HTERT RPE-1 (cell line): ENCODE data around the gene GRIN3B.

ENCODE experiments used
- in situ Hi-C: fragments of 300-500 bp; cut with MboI; formaldehyde crosslinking; loops from 4 replicates; pipeline ENCODE4 v1.14.3; 2020; ENCODE audit warnings: low sequenced_read_pairs

Gene GRIN3B

DNA sequence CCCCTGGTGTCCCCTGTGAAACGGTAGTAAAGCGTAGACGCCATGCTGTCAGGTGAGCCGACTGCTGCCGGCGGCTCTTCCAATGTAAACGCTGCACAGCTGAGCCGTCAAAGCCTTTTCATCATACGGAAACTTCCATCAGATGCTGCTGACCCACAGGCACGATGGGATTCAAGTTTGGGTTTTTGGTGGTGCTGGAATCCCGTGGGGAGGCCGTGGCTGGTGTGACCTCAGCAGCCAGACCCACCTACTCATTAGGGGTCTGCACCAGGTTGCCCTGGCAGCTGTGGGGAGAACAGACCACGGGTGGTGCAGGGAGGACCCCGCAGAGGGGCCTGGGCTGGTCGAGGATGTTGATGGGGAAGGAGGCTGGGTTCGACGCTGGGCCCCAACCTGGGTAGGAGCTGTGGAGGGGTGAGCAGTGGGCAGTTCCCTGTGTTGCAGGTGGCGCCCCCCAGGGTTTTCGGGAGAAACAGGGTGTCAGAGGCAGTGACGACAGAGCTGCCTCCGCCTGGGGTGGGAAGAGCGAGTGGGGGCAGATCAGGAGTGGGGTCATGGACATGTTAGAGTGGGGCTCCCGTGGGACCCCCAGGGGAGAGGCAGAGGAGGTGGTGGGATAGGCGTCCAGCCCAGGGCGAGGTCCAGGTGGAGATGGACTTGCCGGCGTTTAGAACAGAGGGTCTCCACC, 6.6 kb downstream of the GRIN3B start:
- in situ Hi-C loops, result no loop called here

DNA sequence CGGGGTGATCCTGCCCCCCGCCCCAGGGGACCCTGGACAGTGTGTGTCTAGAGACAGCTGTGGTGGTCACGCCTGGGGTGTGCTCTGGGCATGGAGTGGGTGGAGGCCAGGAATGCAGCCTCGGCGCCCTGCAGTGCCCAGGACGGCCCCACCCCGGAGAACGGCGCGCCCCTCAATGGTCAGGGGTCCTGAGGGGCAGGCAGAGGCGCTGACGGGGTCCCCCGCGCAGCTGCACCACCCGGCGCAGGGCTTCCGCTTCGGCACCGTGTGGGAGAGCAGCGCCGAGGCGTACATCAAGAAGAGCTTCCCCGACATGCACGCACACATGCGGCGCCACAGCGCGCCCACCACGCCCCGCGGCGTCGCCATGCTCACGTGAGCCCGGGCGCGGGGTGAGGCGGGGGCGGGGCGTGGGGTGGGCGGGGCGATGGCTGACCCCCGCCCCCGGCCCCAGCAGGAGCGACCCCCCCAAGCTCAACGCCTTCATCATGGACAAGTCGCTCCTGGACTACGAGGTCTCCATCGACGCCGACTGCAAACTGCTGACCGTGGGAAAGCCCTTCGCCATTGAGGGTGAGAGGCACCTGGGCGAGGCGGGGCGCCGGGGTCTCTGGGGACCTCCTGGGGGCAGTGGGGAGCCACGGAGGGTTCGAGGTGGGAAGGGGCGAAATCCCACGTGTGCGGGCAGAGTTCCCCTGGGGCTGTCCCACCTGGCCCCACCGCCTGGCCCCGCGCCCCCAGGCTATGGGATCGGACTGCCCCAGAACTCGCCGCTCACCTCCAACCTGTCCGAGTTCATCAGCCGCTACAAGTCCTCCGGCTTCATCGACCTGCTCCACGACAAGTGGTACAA, 7.4 kb downstream of the GRIN3B start:
- in situ Hi-C loops, result no loop called here

DNA sequence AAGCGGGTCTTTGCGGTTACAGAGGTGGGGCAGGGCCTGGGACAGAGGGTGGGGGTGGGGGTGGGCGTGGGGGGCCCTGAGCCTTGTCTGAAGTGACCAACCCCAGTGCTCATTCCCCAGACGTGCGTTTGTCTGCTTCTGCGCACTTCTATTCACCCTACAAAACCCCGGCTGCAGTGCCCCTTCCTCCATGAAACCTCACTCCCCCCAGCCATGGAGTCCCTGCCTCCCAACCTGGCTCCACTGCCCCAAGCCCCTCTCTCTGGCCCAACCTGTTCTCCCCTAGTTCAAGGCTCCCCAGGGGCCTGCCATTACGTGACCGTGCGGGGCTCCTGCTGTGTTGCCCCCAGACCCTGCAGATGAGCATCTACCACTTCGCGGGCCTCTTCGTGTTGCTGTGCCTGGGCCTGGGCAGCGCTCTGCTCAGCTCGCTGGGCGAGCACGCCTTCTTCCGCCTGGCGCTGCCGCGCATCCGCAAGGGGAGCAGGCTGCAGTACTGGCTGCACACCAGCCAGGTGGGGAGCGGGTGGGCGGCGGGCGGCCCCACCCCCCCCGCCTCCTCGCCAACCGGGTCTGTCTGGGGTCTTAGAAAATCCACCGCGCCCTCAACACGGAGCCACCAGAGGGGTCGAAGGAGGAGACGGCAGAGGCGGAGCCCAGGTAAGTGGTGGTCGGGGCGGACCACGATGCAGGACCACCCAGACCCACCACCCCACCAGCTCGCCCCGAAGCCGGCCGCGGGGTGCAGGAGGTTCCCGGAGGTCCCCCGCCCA, 8.2 kb downstream of the GRIN3B start:
- in situ Hi-C loops, result no loop called here

DNA sequence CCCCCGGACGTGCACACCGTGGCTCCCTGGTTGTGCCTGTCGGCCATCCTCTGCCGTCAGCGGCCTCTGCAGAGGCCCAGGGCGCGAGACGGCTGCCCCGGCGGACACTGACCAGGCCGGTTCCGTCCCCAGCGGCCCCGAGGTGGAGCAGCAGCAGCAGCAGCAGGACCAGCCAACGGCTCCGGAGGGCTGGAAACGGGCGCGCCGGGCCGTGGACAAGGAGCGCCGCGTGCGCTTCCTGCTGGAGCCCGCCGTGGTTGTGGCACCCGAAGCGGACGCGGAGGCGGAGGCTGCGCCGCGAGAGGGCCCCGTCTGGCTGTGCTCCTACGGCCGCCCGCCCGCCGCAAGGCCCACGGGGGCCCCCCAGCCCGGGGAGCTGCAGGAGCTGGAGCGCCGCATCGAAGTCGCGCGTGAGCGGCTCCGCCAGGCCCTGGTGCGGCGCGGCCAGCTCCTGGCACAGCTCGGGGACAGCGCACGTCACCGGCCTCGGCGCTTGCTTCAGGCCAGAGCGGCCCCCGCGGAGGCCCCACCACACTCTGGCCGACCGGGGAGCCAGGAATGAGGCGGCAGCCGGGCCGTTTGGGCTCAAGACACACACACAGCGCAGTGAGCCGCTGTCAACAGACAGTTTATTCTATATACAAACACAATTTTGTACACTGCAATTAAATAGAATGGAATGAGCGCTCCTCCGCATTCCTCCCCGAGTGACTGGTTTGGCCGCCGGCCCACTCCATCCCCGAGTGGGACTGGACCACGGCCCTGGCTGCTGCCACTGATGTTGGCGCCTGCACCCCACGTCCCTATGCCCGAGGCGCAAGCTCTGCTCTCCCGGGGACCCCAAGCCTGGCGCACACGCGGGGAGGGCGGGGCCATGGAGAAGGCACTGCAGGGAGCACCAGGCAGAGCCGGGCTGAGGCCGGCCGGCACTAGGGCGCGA, 9.1 kb downstream of the GRIN3B start:
- in situ Hi-C loops, result no loop called here

DNA sequence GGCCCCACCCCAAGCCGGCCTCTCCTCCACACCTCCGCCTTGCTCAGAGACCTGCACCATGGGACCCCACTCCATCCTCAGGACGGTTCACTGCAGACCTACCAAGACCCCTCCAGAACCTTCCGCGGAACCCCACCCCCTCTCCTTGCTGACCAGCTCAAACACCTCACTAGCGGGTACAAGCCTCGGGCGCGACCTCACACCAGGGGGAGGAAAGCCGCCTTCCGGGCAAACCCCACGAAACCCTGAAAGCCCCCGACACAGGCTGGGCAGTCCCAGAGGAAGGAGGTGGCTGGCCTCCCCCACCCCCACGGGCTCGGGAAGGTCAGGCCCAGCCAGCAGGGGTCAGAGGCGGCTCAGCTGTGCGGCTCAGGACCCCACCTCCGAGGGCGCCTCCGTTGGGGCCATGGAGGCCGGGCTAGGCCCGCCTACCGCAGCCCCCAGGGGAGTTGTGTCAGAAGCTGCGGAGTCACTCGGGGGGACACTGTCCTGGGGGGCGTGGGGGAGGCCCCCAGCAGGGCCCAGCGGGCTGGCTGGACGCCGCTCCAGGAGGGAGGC, 9.8 kb downstream of the GRIN3B start:
- in situ Hi-C loops, result no loop called here

DNA sequence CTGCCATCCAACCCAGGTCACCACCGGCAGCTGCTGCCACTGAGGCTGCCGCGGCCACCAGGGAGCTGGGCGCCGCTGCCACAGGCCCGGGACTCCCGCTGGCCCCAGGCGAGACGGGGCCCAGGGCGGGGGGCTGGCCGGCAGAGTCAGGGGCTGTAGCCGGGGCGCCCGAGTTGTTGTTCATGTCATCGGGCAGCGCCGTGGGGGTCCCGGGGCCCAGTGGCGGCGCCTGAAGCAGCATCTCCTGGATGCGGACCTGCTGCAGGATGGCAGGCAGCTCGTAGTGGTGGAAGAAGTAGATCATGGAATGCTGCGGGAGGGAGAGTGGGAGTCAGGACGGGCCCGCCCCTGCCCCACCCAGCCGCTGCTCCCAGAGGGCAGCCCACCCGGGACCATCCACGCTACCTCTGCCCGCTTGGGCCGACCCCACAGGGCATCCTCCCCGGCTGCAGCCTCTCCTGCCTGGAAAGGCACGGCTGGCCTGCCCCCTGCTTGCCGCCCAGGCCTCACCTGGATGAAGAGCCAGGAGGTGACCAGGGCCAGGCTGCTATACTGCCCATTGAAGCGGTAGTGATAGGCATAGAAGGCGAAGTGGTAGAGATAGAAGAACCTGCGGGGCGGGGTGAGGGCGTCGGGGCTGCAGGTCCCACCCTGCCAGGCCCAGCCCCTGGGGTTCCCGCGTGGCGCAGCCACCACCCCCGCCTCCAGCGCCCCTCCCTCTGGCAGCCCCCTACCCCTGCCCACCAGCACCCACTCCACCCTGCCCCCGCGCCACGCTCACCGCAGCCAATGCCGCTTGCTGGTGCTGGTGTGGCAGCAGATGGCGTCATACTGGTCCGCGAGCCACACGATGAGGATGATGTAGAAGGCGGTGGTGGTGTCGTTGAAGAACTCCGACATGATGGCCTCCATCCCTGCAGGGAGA, 10.6 kb downstream of the GRIN3B start:
- in situ Hi-C loops, result no loop called here

DNA sequence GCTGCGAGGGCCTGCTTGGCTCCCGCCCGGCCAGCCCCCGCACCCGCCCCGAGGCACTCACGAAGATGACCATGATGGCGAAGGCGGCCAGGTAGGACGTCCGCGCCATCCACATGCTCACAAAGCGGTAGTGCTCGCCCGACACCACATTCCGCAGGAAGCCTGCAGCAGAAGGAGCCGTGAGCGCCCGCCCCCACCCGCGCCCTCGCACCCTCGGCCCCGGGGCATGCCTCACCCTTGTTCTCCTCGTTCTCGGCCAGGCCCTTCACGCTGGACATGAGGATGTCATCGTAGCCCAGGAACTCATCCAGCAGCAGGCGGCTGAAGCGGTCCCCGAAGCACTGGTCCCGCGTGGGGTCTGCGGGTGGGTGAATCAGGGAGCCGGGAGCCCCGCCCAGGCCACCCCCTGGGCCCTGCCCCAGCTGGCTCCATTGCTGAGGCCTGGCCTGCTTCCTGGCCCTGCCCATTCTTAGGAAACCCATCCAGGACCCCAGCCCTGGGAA, 11.7 kb downstream of the GRIN3B start:
- in situ Hi-C loops, result no loop called here

DNA sequence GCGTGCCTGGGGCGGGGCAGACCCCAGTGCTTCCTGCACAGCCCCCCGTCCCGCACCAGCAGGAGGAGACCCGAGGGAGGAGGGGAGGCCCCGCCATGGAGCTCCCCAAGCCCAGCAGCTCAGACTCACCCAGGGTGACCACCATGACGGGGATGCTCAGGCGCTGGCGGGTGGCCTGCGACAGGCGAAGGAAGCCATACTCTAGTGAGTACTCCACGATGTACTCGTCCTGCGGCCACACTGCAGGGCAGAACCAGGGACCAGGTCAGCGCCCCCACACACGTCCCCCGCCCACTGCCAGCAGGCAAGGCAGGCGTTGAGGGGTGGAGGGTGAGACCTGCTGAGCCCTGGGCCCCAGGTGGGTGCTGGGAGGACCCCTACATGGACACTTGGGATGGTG, 12.1 kb downstream of the GRIN3B start:
- in situ Hi-C loops, result no loop called here

DNA sequence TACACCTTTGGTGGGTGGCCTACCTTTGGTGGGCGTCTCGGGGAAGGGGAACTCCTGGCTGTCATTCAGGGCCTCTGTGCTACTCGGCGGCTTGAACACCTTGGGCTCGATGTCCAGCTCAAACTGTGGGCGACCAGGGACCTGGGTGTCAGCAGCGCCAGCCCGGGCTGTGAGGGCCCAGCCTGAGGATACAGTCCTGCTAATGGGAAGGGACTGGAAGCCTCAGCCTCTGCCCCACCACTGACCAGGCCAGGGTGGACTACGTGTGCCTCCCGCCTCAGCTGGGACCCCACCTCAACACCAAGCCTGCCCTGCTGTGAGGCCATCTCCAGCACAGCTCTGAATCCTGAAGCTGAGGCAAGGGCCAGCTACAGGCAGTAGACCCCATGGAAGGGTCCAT, 13.0 kb downstream of the GRIN3B start:
- in situ Hi-C loops, result no loop called here

DNA sequence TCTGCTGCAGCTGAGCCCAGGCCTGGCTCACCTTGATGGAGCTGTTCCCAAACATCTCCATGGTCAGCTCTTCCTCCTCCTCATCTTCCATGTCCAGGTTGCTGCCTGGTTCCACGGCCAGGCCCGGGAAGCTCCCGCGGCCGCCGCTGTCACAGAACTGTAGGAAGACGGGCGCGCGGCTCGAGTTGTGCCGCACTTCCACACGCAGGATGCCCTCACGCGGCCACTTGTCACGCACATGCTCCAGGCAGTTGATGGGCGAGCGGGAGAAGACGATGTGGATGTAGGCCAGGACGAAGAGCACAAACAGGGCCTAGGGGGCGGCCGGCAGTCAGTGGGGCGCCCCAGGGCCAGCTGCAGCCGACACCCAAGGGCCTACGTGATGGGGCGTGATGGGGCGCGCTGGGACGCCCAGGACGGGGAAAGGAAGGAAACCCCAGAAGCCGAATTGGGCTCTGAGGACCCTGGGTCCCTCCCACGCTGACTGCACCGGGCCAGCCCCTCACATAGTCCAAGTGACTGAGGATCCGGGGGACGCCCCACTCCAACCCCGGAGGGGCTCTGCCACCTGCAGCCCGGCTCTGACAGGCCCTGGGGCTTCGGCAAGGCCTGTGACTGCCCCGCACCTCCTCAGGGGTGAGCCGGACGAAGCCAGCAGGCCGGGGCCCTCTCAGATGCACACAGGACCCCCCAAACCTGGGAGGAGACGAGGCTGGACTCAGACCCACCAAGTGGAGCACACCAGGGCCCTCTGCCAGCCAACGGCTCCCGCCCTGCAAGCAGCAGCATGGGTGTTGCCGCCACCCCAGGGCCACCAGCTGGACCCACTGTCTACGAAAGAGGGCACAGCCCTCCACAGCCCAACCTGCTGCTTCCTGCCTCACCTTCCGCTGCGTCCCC, 14.2 kb downstream of the GRIN3B start:
- in situ Hi-C loops, result no loop called here

DNA sequence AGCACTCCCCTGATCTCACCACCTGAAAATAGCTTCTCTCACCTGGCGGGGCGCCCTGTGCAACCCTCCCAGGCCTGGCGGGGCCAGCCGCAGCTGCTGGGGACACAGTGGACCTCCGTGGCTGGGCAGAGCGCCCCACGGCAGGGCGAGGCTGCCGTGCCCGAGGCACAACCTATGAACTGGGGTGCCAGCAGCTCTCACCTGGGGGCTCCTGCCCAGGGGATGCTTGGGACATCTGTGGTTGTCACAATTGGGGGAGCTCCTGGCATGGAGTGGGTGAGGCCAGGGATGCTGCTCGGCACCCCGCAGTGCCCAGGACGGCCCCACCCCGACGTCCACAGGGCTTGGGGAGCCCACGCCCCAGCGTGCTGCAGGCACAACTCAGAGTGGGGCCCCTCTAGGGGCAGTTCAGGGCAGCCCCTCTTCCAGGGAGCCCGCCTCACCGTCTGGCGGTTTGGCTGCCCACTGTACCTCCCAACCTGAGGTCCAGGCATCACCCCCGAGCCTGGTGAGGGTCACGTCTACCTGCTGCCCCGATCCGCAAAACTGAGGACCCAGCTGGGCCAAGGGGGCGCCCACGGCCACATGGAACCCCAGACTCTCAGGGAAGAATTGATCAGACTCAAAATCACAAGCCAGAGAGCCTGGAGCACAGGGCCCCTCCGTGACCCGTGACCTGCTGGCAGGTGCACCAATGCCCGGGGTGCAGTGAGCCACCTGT, 15.0 kb downstream of the GRIN3B start:
- in situ Hi-C loops, result no loop called here

DNA sequence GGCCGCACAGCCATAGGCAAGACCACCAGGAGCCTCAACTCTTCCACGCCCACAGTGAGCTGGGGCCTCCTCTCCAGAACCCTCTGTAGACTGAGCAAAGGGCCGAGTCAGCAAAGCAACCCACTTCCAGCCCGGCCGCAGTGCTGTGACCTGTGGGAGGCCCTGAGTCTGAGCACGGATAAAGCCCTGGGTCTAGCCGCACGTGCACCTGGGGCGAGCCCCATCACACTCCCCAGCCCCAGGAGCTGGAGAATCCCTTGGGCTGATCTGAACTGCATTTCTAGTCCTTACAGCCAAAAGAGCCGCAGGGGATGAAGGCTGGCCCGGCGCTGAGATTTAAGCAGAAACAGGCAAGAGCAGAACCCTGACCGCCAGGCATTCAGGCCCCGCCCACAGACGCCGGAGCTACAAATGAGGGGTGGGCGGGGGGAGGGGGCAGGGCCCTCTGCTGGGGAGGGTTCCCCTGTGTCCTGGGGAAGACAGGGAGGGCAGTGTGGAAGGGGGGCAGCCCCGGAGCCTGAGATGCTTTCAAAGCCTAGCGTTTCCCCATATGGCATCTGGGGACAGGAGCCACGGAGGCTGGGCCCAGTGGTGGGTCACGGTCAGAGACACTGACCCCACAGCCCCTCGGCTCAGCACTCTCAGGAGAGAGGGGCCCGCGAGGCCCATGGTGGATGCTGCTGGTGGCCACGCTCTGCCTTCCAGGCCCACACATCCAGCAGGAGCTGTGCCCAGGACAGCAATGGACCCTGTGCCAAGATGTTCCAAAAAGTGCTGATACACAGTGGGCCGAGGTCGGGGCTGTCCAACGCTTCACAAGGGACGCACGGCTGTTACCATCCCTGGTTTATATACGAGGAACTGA, 15.8 kb downstream of the GRIN3B start:
- in situ Hi-C loops, result no loop called here

DNA sequence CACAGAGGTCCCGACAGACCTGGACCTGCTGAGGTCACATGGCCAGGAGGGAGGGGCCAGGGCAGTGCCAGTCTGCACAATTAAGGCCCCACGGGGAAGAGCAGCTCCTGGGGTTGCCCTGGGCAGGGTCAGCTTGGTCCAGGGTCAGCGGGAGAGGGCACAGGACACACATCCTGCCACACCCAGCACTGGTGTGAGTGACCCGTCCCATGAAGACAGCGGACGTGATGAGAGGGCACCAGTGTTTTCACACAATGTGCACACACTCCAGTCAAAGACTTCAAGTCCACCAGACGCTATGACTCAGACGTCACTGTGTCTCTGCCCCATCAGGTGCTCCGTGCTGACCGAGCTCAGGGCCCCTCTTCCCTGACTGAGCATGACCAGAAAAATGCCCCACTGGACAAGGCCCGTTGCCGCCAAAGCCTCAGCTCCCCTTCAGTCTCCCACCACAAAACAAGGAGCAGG, 16.5 kb downstream of the GRIN3B start:
- in situ Hi-C loops, result no loop called here

DNA sequence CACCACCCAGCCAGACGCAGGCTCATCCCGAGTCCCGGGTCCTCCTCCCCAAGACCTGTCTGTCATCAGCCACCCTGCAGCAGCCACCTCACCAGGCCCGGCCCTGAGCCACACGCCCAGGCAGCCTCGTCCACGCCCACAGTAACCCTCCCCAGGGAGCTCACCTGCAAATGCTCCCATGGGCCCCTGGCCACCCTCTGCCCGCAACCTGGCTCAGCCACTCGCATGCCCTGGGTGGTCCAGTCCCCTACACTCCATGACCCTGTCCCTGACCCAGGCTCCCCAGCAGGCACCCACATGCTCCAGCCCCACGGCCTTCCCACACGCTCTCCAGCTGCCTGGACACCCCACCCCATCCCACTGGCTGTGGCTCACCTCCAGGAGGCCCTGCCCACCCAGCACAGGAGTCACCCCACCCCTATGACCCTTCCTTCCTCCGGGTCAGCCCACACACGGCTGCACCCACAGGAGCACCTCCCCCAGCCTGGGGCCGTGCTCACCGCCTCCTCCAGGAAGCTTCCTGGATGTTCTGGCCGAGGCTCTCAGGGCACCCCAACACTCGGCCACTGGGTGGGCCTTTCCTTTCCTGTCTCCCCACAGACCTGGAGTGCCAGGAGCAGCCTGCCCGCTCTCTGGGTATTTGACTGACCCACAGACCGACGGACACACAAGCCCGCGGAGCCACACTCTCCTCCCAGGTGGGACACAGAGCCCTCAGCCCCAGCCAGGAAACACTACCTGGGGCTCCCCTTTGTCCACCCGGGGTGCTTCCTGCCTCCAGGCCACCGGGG, 17.1 kb downstream of the GRIN3B start:
- in situ Hi-C loops, result no loop called here

DNA sequence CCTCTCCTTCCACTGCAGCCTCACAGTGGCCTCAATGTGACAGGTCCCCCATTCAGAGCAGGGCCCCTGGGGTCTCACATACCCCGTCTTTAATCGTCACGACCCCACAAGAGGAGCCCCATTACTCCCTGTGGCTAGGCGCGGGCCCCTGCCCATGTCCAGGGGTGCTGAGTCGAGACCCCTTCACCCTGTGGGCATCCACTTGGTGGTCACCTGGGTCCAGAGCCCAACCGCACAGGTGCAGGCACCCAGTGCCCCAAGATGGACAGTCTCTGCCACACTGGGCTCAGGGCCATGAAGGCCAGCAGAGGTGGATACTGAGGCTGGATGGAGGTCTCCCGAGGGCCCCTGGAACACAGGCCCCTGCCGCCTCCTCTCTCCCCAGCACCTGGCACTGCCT, 17.7 kb downstream of the GRIN3B start:
- in situ Hi-C loops, result no loop called here

DNA sequence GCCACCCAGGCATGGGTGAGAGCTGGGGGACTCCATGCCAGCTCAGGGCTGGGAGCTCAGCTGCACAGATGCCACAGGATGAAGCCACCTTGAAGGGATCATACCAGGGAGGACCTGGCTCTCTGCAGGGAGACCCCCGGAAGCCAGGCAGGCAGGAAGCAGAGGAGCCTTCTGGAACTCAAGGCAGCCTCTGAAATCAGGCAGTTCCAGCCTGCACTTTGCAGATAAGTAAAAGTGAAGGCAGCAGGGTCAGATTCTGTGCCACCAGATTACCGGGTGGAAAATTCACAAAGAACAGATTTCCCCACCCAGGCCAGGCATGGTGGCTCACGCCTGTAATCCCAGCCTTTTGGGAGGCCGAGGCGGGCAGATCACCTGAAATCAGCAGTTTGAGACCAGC, 18.2 kb downstream of the GRIN3B start:
- in situ Hi-C loops, result no loop called here
